GM12878 (cell line): ENCODE measurements around the gene ZNF804B. TPM values are rescaled to one million over a fixed set of nuclear protein-coding genes. Genes with fewer than 3 reads are reported as not detected.

Source experiments
- ATAC-seq: fragments of 200-7000 bp; cut with Tn5 transposase; 3 replicates; pipeline ENCODE4 v1.9.1; 2020; ENCODE audit warnings: mild to moderate bottlenecking, moderate library complexity
- BruUV-seq: library from RNA; stranded (reverse); fragments of 400-500 nt; replicated peaks from 2 replicates; lab custom pipeline; 2021; lab: Mats Ljungman, UMichigan
- CTCF ChIA-PET: fragments of 300-600 bp; sonication (Branson Sonifier 250); formaldehyde crosslinking; extraction: SDS; loops from one replicate; lab custom pipeline; 2021; ENCODE audit warnings: inconsistent platforms; lab: Yijun Ruan, JAX
- POLR2A ChIA-PET: fragments of 350-600 bp; formaldehyde crosslinking; extraction: SDS; loops from one replicate; lab custom pipeline; 2021; ENCODE audit warnings: inconsistent platforms; lab: Charles Lee
- RAD21 ChIA-PET: fragments of 300-600 bp; sonication (Branson Sonifier 250); formaldehyde crosslinking; loops from one replicate; lab custom pipeline; 2023; ENCODE audit warnings: antibody characterized with exemption; ENCODE audit not compliant: unreplicated experiment; lab: Charles Lee
- SMC1A ChIA-PET: fragments of 300-600 bp; sonication (Branson Sonifier 250); formaldehyde crosslinking; loops from one replicate; lab custom pipeline; 2023; ENCODE audit not compliant: unreplicated experiment, uncharacterized antibody; lab: Charles Lee
- DNase-seq: peaks from one replicate; pipeline ENCODE4 v3.0.0-alpha.2; 2011; ENCODE audit warnings: low read depth, low spot score
- FAIRE-seq: peaks from 3 replicates; lab custom pipeline; 2011; peaks lifted over from hg19 to GRCh38; lab: Jason Lieb, UNC
- H2AFZ ChIP-seq: 2 replicates; pipeline ENCODE4 v1.6.0; 2011; ENCODE audit warnings: low read depth, low read length, control low read depth; ENCODE audit not compliant: control insufficient read depth
- H3K27ac ChIP-seq: 2 replicates; pipeline ENCODE4 v1.5.1; 2011; ENCODE audit warnings: control low read depth; ENCODE audit not compliant: control insufficient read depth, insufficient read depth
- H3K27me3 ChIP-seq, 2 experiments: replicated peaks in 1 of 2; 2 replicates each; pipeline versions ENCODE4 v1.6.0 to v1.6.1; 2011; ENCODE audit warnings: low read length in 1 of 2; ENCODE audit not compliant: control insufficient read depth in 2 of 2, insufficient read depth in 2 of 2
- H3K36me3 ChIP-seq, 2 experiments: 2 replicates each; pipeline ENCODE4 v1.5.1; 2011; ENCODE audit warnings: low read length in 1 of 2; ENCODE audit not compliant: control insufficient read depth in 2 of 2, insufficient read depth in 2 of 2
- H3K4me1 ChIP-seq: 2 replicates; pipeline ENCODE4 v1.6.1; 2011; ENCODE audit warnings: mild to moderate bottlenecking, low read length, moderate library complexity, mixed read lengths; ENCODE audit not compliant: control insufficient read depth, insufficient read depth
- H3K4me2 ChIP-seq: 2 replicates; pipeline ENCODE4 v1.6.0; 2011; ENCODE audit warnings: control low read depth; ENCODE audit not compliant: control insufficient read depth, insufficient read depth
- H3K4me3 ChIP-seq: fragments of 200-600 bp; sonication (generic); 2 replicates; pipeline ENCODE4 v1.5.1; 2016
- H3K79me2 ChIP-seq: 2 replicates; pipeline ENCODE4 v1.6.0; 2011; ENCODE audit warnings: low read length; ENCODE audit not compliant: control insufficient read depth, insufficient read depth
- H3K9ac ChIP-seq: 2 replicates; pipeline ENCODE4 v1.8.0; 2011; ENCODE audit warnings: low read length, control low read depth, mixed read lengths; ENCODE audit not compliant: control insufficient read depth, insufficient read depth
- H3K9me3 ChIP-seq: replicated peaks from 3 replicates; pipeline ENCODE4 v1.5.1; 2011; ENCODE audit warnings: mild to moderate bottlenecking, low read length; ENCODE audit not compliant: control insufficient read depth, insufficient read depth
- H4K20me1 ChIP-seq: 2 replicates; pipeline ENCODE4 v1.6.0; 2011; ENCODE audit not compliant: control insufficient read depth, insufficient read depth
- BHLHE40 ChIP-seq, 2 experiments: fragments of 450-650 bp in 1 of 2; IDR thresholded peaks; 2 replicates each; pipeline ENCODE4 v1.6.1; 2011 to 2017; ENCODE audit warnings: low read depth in 2 of 2, borderline replicate concordance in 1 of 2, improper control_type of control experiment in 1 of 2, low read length in 1 of 2, mild to moderate bottlenecking in 1 of 2
- BMI1 ChIP-seq: fragments of 450-650 bp; IDR thresholded peaks from 2 replicates; pipeline ENCODE4 v1.6.1; 2016; ENCODE audit warnings: mild to moderate bottlenecking, moderate library complexity, borderline replicate concordance
- CEBPB ChIP-seq, 2 experiments: fragments of 150-350 bp in 1 of 2; IDR thresholded peaks; 2 replicates each; pipeline ENCODE4 v1.6.1; 2012 to 2014; ENCODE audit warnings: low read depth in 2 of 2, low read length in 2 of 2, borderline replicate concordance in 1 of 2, inconsistent platforms in 1 of 2
- CHD1 ChIP-seq: IDR thresholded peaks from 2 replicates; pipeline ENCODE4 v1.6.1; 2012; ENCODE audit warnings: low read depth, low read length, improper control_type of control experiment
- DPF2 ChIP-seq: fragments of 450-650 bp; IDR thresholded peaks from 2 replicates; pipeline ENCODE4 v1.6.1; 2017; ENCODE audit warnings: mild to moderate bottlenecking
- EZH2 ChIP-seq: IDR thresholded peaks from 2 replicates; pipeline ENCODE4 v1.6.1; 2012; ENCODE audit warnings: low read depth, mild to moderate bottlenecking, control low read depth, inconsistent platforms, low read length, borderline replicate concordance; ENCODE audit not compliant: control insufficient read depth
- MYC ChIP-seq: IDR thresholded peaks from 2 replicates; pipeline ENCODE4 v1.6.1; 2011; ENCODE audit warnings: mild to moderate bottlenecking, low read length, moderate library complexity, inconsistent platforms; ENCODE audit not compliant: insufficient read depth, insufficient replicate concordance, insufficient read length, severe bottlenecking
- NFYA ChIP-seq: IDR thresholded peaks from 2 replicates; pipeline ENCODE4 v1.6.1; 2011; ENCODE audit warnings: low read depth, mild to moderate bottlenecking, low read length, improper control_type of control experiment, borderline replicate concordance
- RCOR1 ChIP-seq: conservative IDR thresholded peaks from 2 replicates; pipeline ENCODE4 v1.6.1; 2012; ENCODE audit warnings: low read depth, low read length, improper control_type of control experiment
- RELA ChIP-seq: fragments of 450-650 bp; IDR thresholded peaks from 2 replicates; pipeline ENCODE4 v1.8.0; 2014; ENCODE audit warnings: borderline replicate concordance; ENCODE audit not compliant: partially characterized antibody
- SKIL ChIP-seq: fragments of 450-650 bp; IDR thresholded peaks from 2 replicates; pipeline ENCODE4 v1.6.1; 2017; ENCODE audit warnings: mild to moderate bottlenecking, low read depth, inconsistent platforms; ENCODE audit not compliant: poor library complexity, severe bottlenecking
- SMAD1 ChIP-seq: fragments of 450-650 bp; IDR thresholded peaks from 2 replicates; pipeline ENCODE4 v1.6.1; 2018; ENCODE audit warnings: mild to moderate bottlenecking, low read depth; ENCODE audit not compliant: partially characterized antibody
- TAF1 ChIP-seq: IDR thresholded peaks from 2 replicates; pipeline ENCODE4 v1.6.1; 2011; ENCODE audit warnings: mild to moderate bottlenecking, low read depth, low read length, borderline replicate concordance
- WGBS: methylation state at CpG from one replicate; pipeline ENCODE4 v1.1.6; 2016; ENCODE audit warnings: low lambda C conversion rate; ENCODE audit not compliant: insufficient replicate concordance, insufficient coverage; ENCODE audit errors: missing lambda C conversion rate; 5-methylcytosine and 5-hydroxymethylcytosine counted together
- in situ Hi-C: fragments of 300-500 bp; cut with MboI; formaldehyde crosslinking; loops from 9 replicates; pipeline ENCODE4 v1.14.3; 2018; ENCODE audit warnings: mixed read lengths
- intact Hi-C: fragments of 100-400 bp; cut with micrococcal nuclease; formaldehyde crosslinking; loops from one replicate; pipeline ENCODE4 v1.14.2; 2022; ENCODE audit not compliant: unreplicated experiment
- polyA plus RNA-seq, 11 experiments: library from polyadenylated mRNA; depleted of rRNA in 4 of 11; unstranded in 6 of 11; stranded (reverse) in 5 of 11; fragments of >200 nt; fragmentation: Nextera tagmentation in 4 of 11; fragmentation: Illumina TruSeq in 1 of 11; extraction: Ambion mirVana in 4 of 11; extraction: Trizol in 1 of 11; gene quantifications; 1 replicate in 1 of 11; 2 replicates in 10 of 11; pipeline versions ENCODE4 v1.2.1 to v1.2.3, GENCODE V29; 2011 to 2016; ENCODE audit warnings: inconsistent platforms in 2 of 11, missing spikeins in 2 of 11, low read depth in 1 of 11
- total RNA-seq, 4 experiments: library from RNA; depleted of rRNA in 3 of 4; stranded (reverse); fragments of >200 nt in 3 of 4; fragmentation: Illumina TruSeq in 1 of 4; extraction: Trizol in 1 of 4; gene quantifications; 2 replicates each; pipeline versions ENCODE4 v1.2.1 to v1.2.3, GENCODE V29; 2013 to 2021
- TF ChIP-seq, protein P1 (sequence below): IDR thresholded peaks from 2 replicates; pipeline ENCODE4 v1.6.1; 2011; ENCODE audit warnings: borderline replicate concordance, low read depth, mild to moderate bottlenecking, moderate library complexity, mixed read lengths, low read length; ENCODE audit not compliant: insufficient read depth; ENCODE audit errors: extremely low read length
- TF ChIP-seq, protein P2 (sequence below), 3 experiments: IDR thresholded peaks in 2 of 3; conservative IDR thresholded peaks in 1 of 3; 2 replicates each; pipeline ENCODE4 v1.5.1; 2011; ENCODE audit warnings: low read depth in 3 of 3, low read length in 3 of 3, mild to moderate bottlenecking in 3 of 3, control low read depth in 2 of 3, moderate library complexity in 2 of 3, inconsistent platforms in 1 of 3, mixed read lengths in 1 of 3; ENCODE audit not compliant: control insufficient read depth in 2 of 3, insufficient read depth in 1 of 3; ENCODE audit errors: extremely low read depth in 1 of 3

ZNF804B gene
- total and polyA plus RNA-seq, 10 of the 15 experiments (the other 5 are each of a cell fraction or from before 2014, with no cell fraction given): not detected

DNA sequence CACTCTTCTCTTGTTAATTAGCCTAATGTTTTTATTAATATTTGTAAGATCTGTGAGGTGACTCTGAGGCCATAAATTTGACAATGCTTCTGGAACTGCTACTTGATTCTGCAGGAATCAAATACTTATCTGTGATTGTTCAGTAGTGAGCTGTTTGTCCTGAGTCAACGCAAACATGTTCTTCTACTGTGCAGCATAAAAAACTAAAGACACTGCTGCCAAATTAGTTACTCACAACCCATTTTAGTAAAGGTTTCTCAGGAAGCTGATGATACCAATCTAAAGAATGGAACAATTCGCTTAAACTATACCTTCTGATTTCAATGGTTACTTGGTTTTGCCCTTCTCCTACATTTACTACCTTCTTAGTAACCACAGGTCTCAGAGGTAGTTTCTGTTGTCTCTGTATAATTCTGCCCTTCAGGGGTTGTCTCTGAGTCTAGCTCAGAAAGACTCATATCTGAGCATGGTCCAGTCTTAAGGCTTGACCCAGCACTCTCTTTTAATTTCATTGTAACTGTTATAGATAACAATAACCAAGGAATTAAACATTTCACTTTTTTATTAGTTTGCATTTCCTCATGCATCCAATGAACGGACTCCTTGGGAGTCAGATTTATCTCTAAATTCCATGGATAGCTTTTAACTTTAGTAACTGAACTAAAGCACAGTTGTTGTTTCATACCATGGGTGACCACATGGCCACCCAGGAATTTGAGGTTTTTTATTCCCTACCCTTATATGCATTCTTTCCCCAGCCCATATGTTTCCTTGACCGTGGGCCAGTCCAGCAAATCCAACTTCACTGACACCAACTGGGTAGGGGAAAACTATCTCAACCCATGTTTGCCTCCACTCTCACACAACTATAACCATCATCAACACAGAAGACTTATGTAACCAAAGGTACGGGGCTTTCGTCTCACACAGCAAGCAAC, 345.5 kb downstream of the ZNF804B start:
- Histone ChIP-seq H3K27me3 (no peaks in the 10 kb centered on the region), H3K36me3 (no peaks in the 10 kb centered on the region), H4K20me1 (no peaks in the 10 kb centered on the region), H3K4me1 (no peaks in the 10 kb centered on the region), H2AFZ (no peak overlapping the region), H3K4me3 (no peak overlapping the region), H3K4me2 (no peak overlapping the region), H3K9me3 (no peaks in the 10 kb centered on the region), H3K9ac (no peak overlapping the region), H3K79me2 (no peaks in the 10 kb centered on the region), H3K27ac (no peak overlapping the region)
- DNase-seq (no peak), ATAC-seq (no peak), FAIRE-seq (no peak)
- BruUV-seq: no TSS peak
- intact Hi-C loops: no loop called here
- 15% methylated on average over 6 of the region's 6 CpGs for WGBS
- POLR2A ChIA-PET: no interaction called here
- RAD21 ChIA-PET: no interaction called here
- in situ Hi-C loops: no loop called here
- SMC1A ChIA-PET: interaction anchor here (1.0 kb wide), 1 partner anchor 21 kb away, joined by 4 read pairs; no protein-coding TSS in a partner anchor
- CTCF ChIA-PET: no interaction called here
- TF ChIP-seq SMAD1: no peak
- TF ChIP-seq RCOR1: no peak
- no peak for TF ChIP-seq MYC
- no peak for TF ChIP-seq NFYA
- TF ChIP-seq, protein P1, sequence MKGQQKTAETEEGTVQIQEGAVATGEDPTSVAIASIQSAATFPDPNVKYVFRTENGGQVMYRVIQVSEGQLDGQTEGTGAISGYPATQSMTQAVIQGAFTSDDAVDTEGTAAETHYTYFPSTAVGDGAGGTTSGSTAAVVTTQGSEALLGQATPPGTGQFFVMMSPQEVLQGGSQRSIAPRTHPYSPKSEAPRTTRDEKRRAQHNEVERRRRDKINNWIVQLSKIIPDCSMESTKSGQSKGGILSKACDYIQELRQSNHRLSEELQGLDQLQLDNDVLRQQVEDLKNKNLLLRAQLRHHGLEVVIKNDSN: no peak
- TF ChIP-seq, protein P2, sequence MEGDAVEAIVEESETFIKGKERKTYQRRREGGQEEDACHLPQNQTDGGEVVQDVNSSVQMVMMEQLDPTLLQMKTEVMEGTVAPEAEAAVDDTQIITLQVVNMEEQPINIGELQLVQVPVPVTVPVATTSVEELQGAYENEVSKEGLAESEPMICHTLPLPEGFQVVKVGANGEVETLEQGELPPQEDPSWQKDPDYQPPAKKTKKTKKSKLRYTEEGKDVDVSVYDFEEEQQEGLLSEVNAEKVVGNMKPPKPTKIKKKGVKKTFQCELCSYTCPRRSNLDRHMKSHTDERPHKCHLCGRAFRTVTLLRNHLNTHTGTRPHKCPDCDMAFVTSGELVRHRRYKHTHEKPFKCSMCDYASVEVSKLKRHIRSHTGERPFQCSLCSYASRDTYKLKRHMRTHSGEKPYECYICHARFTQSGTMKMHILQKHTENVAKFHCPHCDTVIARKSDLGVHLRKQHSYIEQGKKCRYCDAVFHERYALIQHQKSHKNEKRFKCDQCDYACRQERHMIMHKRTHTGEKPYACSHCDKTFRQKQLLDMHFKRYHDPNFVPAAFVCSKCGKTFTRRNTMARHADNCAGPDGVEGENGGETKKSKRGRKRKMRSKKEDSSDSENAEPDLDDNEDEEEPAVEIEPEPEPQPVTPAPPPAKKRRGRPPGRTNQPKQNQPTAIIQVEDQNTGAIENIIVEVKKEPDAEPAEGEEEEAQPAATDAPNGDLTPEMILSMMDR (IDR thresholded peaks at IDR 0.05 in 2 of 3, conservative IDR thresholded peaks at IDR 0.05 in 1 of 3; ENCODE audit: control insufficient read depth in 2 of 3, extremely low read depth in 1 of 3, insufficient read depth in 1 of 3, low read depth in 3 of 3, low read length in 3 of 3): no peak
- TF ChIP-seq BMI1: no peak
- TF ChIP-seq DPF2: no peak
- no peak for TF ChIP-seq SKIL
- TF ChIP-seq EZH2: no peak
- TF ChIP-seq RELA: no peak
- TF ChIP-seq CEBPB (IDR thresholded peaks at IDR 0.05; ENCODE audit: borderline replicate concordance in 1 of 2, low read depth in 2 of 2, low read length in 2 of 2): no peak
- no peak for TF ChIP-seq BHLHE40 (IDR thresholded peaks at IDR 0.05; ENCODE audit: borderline replicate concordance in 1 of 2, low read depth in 2 of 2, low read length in 1 of 2)
- TF ChIP-seq TAF1: no peak
- TF ChIP-seq CHD1: no peak
